GM18873 (cell line): ENCODE measurements around the gene COL4A4.
"Not testable (repeated sequence)": the region's sequence is repeated elsewhere in the genome, so short reads cannot be mapped to it uniquely, and the experiment has no call there.

Experiments used
- ATAC-seq: cut with Tn5 transposase; IDR thresholded peaks from one replicate; pipeline ENCODE4 v1.9.1; 2021; ENCODE audit warnings: mild to moderate bottlenecking, moderate library complexity, moderate number of reproducible peaks; ENCODE audit not compliant: unreplicated experiment, low FRiP score

Gene COL4A4

DNA sequence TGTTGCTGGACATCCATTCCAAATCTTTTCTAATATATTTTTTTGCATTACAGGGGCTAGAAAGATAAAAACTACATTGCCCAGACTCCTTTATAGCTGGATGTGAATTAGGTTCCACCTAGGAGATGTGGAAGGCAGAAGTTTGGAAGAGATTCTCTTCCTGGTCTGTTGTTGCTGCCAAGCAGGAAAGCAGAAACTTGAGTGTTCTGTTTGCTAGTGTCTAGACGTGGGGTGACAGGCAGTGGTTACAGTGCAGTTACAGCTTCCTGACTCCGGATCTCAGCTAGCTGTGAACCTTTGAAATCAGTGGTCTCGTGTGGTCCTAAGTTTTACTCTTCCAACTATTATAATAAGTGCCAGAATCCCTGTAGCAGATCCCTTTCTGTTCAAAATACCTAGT, 46.2 kb downstream of the COL4A4 start:
- ATAC-seq: no peak

DNA sequence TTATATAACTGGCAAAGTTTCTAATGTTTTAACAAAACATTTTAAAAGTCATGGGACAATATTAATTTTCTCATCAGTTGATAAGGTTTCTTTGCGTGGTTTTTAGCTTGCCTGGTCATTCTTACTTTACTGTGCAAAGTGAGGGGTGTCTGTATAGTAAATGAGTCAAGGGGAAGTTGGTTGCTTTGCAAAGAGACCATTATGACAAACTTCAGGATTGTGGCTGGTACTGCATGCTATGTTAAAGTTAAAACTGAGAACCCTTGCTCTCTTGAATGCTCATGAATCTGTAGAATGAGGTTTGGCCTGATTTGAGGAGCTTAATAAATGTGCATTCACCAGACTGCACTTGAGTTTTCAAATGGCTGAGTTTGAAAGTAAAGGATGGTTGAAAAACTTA, 47.0 kb downstream of the COL4A4 start:
- no peak for ATAC-seq

DNA sequence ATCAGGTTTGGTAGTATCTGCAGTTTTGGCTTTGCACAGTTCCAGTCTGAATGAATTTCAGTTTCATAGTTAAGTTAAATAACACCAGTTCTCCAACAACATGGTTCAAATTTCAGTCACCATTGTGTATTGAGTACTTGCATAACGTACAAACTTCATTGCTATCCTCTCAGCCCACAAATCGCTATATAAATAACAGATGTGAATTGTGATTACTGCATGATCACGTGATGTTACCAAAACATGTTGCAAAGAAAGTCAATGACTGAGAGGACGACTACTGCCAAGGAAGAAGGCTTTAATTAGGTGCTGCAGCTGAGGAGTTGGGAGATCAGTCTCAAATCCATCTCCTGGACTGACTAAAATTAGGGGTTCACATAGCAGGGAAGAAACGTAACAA, 48.2 kb downstream of the COL4A4 start:
- ATAC-seq: no peak

DNA sequence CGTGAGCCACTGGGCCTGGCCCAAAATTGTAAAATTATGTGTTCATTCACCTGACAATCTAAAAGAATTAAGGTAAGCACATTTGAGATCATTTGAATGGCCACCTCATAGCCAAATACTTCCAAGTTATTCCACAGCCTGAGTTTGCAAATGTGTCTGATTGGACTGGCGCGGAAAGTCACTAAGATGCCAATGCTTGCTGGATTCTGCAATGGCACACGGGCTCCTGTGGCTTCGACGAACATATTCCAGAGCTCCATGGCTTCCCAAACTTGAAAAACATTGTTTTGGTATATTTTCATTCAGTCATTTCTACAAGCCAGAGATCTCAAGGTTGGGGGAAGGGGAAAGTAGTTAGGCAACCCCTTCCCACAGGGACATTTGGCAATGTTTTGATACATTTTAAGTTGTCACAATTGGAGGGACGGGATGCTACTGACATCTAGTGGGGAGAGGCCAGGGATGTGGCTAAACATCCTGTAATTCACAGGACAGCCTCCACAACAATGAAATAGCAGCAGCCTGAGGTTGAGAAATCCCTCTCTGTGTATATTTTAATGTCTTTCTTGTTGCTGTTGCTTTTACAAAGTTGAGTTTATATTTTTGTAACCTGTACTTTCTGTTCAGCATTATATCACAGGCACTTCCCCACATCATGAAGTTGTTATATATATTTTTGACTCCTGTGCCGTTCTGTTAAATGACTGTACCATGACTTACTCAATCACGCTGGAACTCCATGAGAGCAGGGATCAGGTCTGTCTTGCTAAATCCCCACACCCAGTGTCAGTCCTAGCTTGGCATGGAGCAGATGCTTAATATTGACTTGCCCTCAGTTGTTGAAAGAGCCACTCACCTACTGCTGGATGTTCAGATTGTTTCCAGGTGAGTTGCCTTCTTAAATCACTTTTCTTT, 56.9 kb downstream of the COL4A4 start:
- ATAC-seq: no peak

DNA sequence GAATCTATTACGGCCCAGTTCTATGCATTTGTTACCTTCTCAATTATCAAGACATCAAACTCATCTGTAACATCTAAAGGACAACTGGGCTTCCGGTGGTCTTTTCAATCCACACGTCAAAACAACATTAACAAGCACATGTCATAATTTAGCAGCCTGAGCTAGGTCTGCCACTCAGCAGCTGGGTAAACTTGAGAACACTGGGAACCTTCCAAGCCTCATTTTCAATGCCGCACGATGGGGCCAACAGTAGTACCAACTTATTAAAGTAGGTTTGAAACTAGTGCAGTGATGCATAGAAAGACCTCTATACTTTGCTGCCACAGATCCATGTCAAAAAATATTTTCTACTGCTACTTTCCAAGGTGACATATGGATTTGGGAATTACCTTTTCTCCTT, 60.4 kb downstream of the COL4A4 start:
- no peak for ATAC-seq

DNA sequence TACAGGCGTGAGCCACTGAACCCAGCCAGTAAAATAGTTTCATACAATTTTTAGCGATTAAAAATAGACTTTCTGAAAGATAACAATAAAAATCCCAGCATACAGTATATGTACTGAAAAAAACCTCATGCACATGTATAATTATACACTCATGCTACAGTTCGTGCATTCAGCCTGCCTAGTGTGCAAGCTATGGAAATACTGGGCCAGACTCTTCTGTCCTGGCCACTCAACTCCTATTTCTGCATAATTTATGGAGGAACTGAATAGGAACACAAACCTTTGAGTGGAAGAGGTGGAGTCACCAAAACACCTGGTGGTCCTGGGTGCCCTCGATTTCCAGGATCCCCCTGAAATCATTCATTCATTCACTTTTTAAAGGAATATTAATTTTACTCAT, 64.7 kb downstream of the COL4A4 start:
- ATAC-seq: no peak

DNA sequence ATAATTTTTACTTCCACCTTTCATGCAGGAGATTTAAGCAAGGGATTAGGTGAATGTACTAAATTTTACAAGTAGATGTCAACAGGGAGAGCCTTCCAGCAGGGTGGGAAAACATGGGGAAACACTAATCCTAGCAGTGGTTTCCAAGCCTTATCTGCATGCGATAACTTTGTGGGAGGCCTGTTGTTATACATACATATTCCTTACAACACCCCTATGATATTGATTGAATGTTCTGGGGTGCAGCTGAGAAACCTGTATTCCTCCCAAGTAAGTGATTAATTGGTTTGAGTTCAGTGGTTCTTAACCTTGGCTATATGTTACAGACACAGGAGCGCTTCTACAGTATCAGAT, 65.9 kb downstream of the COL4A4 start:
- no peak for ATAC-seq

DNA sequence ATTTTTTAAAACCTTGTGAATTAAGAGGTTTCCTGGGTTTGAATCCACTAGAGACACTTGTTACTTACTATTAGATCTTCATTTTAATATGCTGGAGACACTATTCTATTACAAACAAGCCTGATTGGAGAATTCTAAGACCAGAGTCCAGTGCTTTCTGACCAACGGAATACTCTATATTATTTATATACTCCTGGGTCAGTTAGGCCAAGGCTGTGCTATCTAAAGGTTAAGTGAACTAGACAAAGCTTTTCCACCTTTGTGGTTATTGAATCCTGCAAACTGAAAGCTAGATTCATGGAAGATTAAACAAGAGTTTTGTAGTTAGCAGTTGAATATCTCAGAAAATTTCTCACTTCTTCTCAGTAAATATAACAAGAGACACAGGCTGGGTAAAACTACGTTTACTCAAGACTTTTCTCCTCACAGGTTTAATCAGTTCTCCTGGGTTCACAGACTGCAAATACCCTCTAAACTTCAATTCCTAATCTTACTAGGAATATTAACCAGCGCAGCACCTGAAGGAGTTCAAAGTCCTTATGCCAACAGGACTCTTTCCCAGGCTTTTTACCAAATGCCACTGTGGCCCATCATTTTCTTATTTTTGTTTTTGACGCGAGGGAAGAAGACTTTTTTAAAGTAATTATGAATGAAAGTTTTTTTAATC, 66.4 kb downstream of the COL4A4 start:
- ATAC-seq: no peak

DNA sequence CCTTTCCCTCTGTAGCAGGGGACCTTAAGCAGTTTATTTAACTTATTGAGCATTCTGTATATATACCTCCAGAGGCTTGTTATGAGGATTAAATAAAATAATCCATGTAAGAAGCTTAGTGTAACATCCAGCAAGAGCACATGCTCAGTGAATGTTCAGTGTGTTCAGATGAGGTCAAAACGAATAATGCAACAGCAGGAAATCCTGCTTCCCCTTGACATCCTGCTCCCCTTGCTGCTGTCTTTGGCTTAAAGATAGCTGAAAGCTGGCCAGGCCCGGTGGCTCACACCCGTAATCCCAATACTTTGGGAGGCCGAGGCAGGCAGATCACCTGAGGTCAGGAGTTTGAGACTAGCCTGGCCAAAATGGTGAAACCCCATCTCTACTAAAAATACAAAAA, 68.7 kb downstream of the COL4A4 start:
- no peak for ATAC-seq

DNA sequence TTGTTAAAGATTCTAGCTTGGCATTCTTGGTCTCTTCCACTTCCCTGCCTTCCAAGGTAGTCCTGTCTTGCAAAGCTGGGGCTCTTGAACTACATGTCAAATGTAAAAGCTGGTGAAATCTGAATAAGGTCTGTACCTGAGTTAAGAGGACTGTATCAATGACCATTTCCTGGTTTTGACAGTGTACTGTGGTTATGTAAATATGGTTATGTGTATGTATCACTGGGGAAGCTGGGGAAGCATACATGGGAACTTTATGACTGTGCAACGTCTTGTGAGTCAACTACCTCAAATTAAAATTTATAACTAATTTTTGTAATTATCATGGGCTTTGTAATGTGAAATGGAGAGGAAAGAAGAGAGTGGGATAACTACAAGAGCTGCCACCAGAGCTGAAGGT, 81.7 kb downstream of the COL4A4 start:
- ATAC-seq: peak; percentile 99

DNA sequence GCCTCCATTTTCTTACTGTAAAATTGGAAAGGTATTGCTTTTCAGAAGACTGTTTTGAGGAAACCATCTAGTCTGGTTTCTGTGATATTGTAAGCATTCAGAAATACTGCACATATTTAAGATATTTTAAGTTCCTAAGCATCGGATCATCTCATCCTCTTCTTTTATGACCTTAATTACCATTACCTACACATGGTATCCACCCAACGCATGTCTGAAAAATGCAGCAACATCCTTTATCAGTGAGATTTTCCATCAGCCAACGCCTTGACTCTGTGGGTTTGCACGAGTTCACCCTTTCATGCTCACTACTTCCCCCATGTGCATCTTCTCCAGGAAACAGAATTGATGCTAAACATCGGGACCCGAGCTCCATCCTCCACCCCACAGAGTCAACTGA, 84.3 kb downstream of the COL4A4 start:
- no peak for ATAC-seq

DNA sequence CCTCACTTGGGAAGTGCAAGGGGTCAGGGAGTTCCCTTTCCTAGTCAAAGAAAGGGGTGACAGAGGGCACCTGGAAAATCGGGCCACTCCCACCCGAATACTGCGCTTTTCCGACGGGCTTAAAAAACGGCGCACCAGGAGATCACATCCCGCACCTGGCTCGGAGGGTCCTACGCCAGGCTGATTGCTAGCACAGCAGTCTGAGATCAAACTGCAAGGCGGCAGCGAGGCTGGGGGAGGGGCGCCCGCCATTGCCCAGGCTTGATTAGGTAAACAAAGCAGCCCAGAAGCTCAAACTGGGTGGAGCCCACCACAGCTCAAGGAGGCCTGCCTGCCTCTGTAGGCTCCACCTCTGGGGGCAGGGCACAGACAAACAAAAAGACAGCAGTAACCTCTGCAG, 98.9 kb downstream of the COL4A4 start:
- ATAC-seq: not testable (repeated sequence)

DNA sequence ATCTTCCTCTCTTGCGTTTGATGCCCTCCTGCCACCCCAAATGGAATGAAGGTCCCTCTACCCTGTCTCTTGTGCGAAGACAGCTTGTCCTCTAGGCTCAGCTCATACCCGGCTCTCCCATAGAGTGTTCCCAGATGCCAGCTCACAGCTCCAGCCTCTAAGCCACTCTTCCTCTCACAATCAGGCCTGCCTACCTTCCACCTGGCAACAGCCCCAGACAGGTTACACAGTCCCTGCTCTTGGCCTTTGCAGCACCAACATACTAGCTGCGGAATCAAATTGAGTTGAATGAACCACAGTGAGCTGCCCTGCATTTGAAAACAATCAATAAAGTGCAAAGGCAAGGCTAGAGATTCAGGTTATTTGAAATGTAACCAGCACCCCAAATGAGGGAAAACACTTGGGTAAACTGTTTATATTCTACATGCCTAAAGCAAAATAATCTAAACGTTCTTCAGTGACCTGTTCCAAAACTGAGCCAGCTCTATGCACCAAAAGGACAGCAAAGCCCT, 105.1 kb downstream of the COL4A4 start:
- no peak for ATAC-seq

DNA sequence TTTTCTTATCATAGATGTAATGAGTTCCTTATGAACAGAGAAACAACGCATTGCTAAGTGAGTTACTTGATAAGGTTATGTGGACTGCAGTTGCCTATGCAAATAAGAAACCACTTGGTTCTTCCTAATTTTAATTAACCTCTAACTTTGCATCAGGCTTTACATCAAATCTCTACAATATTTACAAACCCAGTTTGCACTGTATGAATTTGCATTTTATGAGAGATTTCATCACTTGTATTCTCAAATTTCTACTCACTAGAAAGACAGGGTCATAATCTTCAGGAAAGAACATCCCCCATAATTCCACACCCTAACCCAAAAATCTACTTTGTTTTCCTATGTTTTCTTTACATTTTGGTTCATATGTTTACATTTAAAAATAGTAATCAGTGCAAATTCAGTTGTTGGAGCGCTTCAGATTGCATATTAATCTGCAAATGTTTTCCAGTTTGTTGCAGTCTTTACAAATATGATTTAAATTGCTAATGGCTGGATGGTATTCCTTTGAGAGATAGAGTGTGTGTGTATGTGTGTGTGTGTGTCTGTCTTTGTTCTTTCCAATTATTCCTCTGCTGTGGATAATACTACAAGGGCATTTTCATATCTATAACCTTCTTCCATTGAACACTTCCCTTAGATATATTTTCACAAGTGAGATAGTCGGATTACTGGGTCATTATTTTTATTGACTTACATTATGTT, 106.1 kb downstream of the COL4A4 start:
- no peak for ATAC-seq

DNA sequence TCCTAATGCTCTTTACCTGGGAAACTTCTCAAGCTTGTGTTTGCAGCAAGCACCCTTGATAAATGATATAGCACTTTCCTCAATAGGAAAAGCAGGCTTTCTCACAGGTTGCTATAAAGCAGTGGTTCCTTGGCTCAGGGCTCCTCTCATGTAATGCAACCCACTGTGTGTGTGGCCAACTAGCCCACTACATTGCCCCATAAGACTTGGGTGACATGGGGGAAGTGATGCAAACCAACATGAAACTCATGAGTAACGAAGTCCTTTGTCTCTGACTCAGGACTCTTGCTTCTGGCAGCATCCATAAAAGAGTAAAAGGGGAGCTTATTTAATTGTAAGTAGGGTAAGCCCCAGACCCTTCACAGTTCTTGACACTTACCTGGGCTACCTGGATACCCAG, 106.9 kb downstream of the COL4A4 start:
- ATAC-seq: no peak

DNA sequence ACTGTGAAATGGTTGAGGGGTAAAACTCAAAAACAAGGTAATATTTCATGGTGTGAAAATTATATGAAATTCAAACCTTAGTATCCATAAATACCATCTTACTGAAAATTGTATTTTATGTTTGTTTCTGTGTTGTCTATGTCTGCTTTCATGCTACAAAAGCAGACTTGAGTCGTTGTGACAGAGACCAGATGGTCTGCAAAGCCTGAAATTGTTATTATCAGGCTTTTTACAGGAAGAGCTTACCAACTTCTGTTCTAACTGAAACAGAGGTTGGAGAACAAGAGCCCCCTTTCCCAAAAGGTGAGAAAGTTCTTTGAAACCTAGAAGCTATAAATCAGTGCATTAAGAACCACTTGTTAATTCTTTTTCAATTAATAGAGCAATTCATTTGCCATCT, 110.0 kb downstream of the COL4A4 start:
- no peak for ATAC-seq

DNA sequence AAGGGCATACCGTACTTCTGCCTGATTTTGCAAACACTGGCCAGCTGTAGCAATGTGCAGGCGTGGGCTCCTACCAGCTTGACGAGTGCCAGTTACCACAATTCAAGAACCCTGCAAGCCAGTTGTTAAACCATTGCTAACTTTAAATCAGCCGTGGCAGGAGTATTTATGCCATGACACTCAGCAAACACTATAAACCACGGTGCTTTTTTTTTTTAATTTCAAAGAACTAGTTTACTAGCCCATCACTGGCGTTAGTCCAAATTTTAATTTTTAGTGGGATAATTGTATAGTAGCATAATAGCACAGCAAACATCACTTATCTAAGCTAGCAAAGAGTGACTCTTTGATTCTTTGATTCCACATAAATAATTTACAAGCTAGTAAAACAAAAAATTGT, 111.1 kb downstream of the COL4A4 start:
- no peak for ATAC-seq

DNA sequence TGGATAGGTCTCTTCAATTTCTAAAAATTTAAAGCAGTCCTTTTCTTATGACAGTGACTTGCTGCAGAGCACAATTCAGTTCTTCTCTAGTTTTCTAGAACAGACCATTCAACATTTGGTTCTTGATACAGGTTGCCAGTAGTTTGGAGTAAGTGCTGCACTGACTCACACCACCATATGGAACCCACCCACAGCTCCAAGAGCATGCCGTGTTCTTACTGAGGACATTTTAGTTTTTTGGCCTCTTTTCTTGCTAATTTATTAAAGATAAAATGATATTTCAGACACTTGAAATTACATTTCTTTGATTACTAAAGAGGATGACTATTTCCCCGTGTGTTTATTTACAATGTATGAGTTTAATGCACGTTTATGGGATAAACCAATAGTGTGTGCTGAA, 120.0 kb downstream of the COL4A4 start:
- no peak for ATAC-seq

DNA sequence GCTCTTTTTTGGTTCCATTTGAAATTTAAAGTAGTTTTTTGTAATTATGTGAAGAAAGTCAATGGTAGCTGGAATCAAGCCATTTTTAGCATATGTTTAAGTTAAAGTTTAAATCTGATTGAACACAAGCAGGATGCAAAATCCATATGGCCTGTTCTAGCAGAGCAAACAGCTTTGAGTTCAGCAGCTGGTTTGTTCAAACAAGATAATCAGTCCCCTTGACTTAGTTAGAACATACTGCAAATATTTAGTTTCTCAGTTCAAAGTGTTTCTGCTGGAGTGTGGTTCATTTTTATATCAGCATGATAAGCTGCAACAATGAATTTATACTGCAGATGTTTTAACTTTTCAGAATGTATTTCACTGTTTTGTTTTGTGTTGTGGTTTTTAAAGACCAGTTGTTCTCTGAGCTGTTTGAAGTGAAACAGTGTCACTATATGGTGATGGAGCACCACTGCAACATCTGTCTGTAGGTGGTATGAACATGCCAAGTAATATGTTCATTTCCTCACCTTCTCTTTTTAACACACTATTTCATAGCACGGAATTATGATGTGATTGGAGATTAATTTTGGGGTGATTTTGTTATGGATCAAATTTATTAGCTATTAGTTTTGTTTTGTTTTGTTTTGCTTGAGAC, 125.3 kb downstream of the COL4A4 start:
- no peak for ATAC-seq

DNA sequence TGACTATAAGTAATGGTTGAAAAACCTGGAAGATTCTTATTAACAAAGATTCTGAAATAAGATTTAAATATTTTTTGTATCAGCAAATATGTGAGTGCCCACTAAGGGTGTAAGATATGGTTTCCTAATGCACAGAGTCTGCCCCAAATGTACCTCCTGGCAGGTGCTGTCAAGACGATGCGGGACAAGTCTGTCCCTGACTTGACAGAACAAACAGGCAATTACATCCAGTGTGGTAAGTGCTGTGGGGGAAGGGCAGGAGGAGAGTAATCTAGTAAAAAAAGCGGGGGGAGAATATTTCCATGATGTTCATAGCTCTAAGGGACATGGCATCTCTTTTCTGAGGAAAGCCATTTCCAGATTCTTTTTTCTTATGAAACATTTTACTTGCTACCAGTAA, 127.5 kb downstream of the COL4A4 start:
- no peak for ATAC-seq
